DMS 273 (cell line): ENCODE results near the gene DKKL1.

Experiments used
- DNase-seq: peaks from one replicate; lab custom pipeline; 2025; ENCODE audit not compliant: unreplicated experiment; lab: John Stamatoyannopoulos, UW

The DKKL1 gene

GRCh38 chr19:49337267-49338022, 26.2 kb upstream of the DKKL1 start:
- DNase-seq: no peak

- no peak for DNase-seq
Observed at GRCh38 chr19:49338023-49338677, 25.5 kb upstream of the DKKL1 start.

- peak; percentile 37 for DNase-seq
Observed at GRCh38 chr19:49338691-49339300, 24.9 kb upstream of the DKKL1 start.

- DNase-seq: peak; percentile 37
Observed at GRCh38 chr19:49339301-49340068, 24.2 kb upstream of the DKKL1 start.

GRCh38 chr19:49340069-49340864, 23.4 kb upstream of the DKKL1 start:
- no peak for DNase-seq

GRCh38 chr19:49340865-49341718, 22.6 kb upstream of the DKKL1 start:
- DNase-seq: no peak

- no peak for DNase-seq
Observed at GRCh38 chr19:49342291-49342721, 21.4 kb upstream of the DKKL1 start.

GRCh38 chr19:49343123-49343522, 20.6 kb upstream of the DKKL1 start:
- no peak for DNase-seq

- no peak for DNase-seq
Observed at GRCh38 chr19:49344505-49345423, 18.9 kb upstream of the DKKL1 start.

- DNase-seq: no peak
Observed at GRCh38 chr19:49347191-49347590, 16.5 kb upstream of the DKKL1 start.

GRCh38 chr19:49347835-49348234, 15.8 kb upstream of the DKKL1 start:
- peak; percentile 89 for DNase-seq

- no peak for DNase-seq
Observed at GRCh38 chr19:49348305-49349189, 15.1 kb upstream of the DKKL1 start.

GRCh38 chr19:49349567-49349966, 14.1 kb upstream of the DKKL1 start:
- DNase-seq: no peak

- DNase-seq: no peak
Observed at GRCh38 chr19:49355909-49356353, 7.7 kb upstream of the DKKL1 start.

- no peak for DNase-seq
Observed at GRCh38 chr19:49356382-49356781, 7.3 kb upstream of the DKKL1 start.

- DNase-seq: no peak
Observed at GRCh38 chr19:49357186-49357585, 6.5 kb upstream of the DKKL1 start.
